Aorta (tissue), 5 donors: ENCODE results near the gene UBIAD1. TPM values are rescaled to one million over a fixed set of nuclear protein-coding genes. Genes with fewer than 3 reads are reported as not detected.

Source experiments
- ATAC-seq: fragments of 200-7000 bp; cut with Tn5 transposase; one replicate; pipeline ENCODE4 v1.9.1; 2022; ENCODE audit warnings: moderate library complexity; ENCODE audit not compliant: low FRiP score
- DNase-seq, 2 donors: peaks; one replicate each; pipeline ENCODE4 v3.0.0-alpha.2; 2020
- H3K27ac ChIP-seq, 2 donors: one replicate each; pipeline ENCODE4 v1.5.1; 2013; ENCODE audit warnings: low read length in 2 of 2, mild to moderate bottlenecking in 2 of 2, moderate library complexity in 2 of 2, control low read depth in 1 of 2, inconsistent platforms in 1 of 2, low read depth in 1 of 2
- H3K27me3 ChIP-seq, 2 donors: one replicate each; pipeline ENCODE4 v1.6.1; 2013; ENCODE audit warnings: control low read depth in 1 of 2, low read length in 1 of 2, mild to moderate bottlenecking in 1 of 2, moderate library complexity in 1 of 2; ENCODE audit not compliant: insufficient read depth in 2 of 2, control insufficient read depth in 1 of 2
- H3K36me3 ChIP-seq, 2 donors: one replicate each; pipeline ENCODE4 v1.6.1; 2013; ENCODE audit warnings: control low read depth in 1 of 2, low read length in 1 of 2, mild to moderate bottlenecking in 1 of 2; ENCODE audit not compliant: insufficient read depth in 2 of 2, control insufficient read depth in 1 of 2
- H3K4me1 ChIP-seq, 2 donors: one replicate each; pipeline ENCODE4 v1.6.1; 2013; ENCODE audit warnings: low read length in 2 of 2, control low read depth in 1 of 2, mild to moderate bottlenecking in 1 of 2, moderate library complexity in 1 of 2; ENCODE audit not compliant: insufficient read depth in 2 of 2, control insufficient read depth in 1 of 2
- H3K4me3 ChIP-seq, 2 donors: one replicate each; pipeline ENCODE4 v1.5.1; 2013; ENCODE audit warnings: low read length in 2 of 2, control low read depth in 1 of 2, mild to moderate bottlenecking in 1 of 2
- H3K9me3 ChIP-seq: one replicate; pipeline ENCODE4 v1.6.1; 2013; ENCODE audit warnings: mild to moderate bottlenecking, low read length; ENCODE audit not compliant: control insufficient read depth
- WGBS, 2 donors: extraction: QIAGEN DNeasy Blood & Tissue Kit; methylation state at CpG; one replicate each; pipeline ENCODE4 v1.1.7; 2013; 5-methylcytosine and 5-hydroxymethylcytosine counted together
- intact Hi-C, 2 donors: fragments of 100-400 bp; cut with DNase I; formaldehyde crosslinking; loops; one replicate each; pipeline versions ENCODE4 v1.14.2 to v1.15.0; 2022
- polyA plus RNA-seq, 2 donors: library from polyadenylated mRNA; stranded (reverse); fragments of 200-250 nt; gene quantifications; one replicate each; pipeline ENCODE4 v1.2.3, GENCODE V29; 2013
- total RNA-seq, 2 donors: library from RNA; stranded (reverse); fragmentation: NEBNext Ultra II Directional; extraction: Animal tissue kit (Norgen Biotek cat#: 25700); gene quantifications; one replicate each; pipeline ENCODE4 v1.2.1, GENCODE V29; 2021
- donor health status: healthy with polysubstance abuse.
- donor health status: Bipolar disorder and iron deficiency.
- donor health status: DM: no; HTN: no; CAD: no.
- donor health status: DM: no; HTN: no; CAD: no.
- donor health status: DM: yes; HTN: yes; CAD: no.

The UBIAD1 gene
- total and polyA plus RNA-seq, 4 donors, result 4.6 to 10.0 (median 8.7) TPM

- H3K36me3 ChIP-seq, result no peaks in the 10 kb centered on the region
- no peaks in the 10 kb centered on the region for H3K9me3 ChIP-seq
- H3K27me3 ChIP-seq, result no peaks in the 10 kb centered on the region
- peak; percentile 51 for ATAC-seq
- 6 to 8% methylated on average over 22 of the region's 22 CpGs for WGBS, 2 donors
- no peak for DNase-seq
- no peaks in the 10 kb centered on the region for H3K4me1 ChIP-seq
- H3K4me3 ChIP-seq, result peak overlapping the region; percentile 42 to 82
- H3K27ac ChIP-seq, result peak overlapping the region in 1 of 2 donors; percentile 61
- intact Hi-C loops, result no loop called here
Measured at GRCh38 chr1:11273595-11274234, 717 bp downstream of the UBIAD1 start.

- no peaks in the 10 kb centered on the region for H3K27me3 ChIP-seq
- no peak overlapping the region for H3K4me3 ChIP-seq
- no peaks in the 10 kb centered on the region for H3K36me3 ChIP-seq
- H3K4me1 ChIP-seq, result no peaks in the 10 kb centered on the region
- H3K27ac ChIP-seq, result no peak overlapping the region
- DNase-seq (no peak), ATAC-seq (no peak)
- WGBS, 2 donors, result 89 to 91% methylated on average over 5 of the region's 5 CpGs
- intact Hi-C loops, result no loop called here
- H3K9me3 ChIP-seq, result no peaks in the 10 kb centered on the region
Measured at GRCh38 chr1:11279152-11279551, 6.2 kb downstream of the UBIAD1 start.

- Histone ChIP-seq H3K9me3 (no peaks in the 10 kb centered on the region), H3K36me3 (no peaks in the 10 kb centered on the region), H3K27ac (no peak overlapping the region), H3K4me3 (no peak overlapping the region), H3K4me1 (no peaks in the 10 kb centered on the region), H3K27me3 (no peaks in the 10 kb centered on the region)
- 97 to 100% methylated on average over 1 of the region's 1 CpG for WGBS, 2 donors
- ATAC-seq, result no peak
- DNase-seq, result no peak
- intact Hi-C loops, result no loop called here
Measured at GRCh38 chr1:11279630-11280029, 6.6 kb downstream of the UBIAD1 start.

- Histone ChIP-seq H3K36me3 (peaks cover 0 to 4% of the 10 kb centered on the region in 2 donors), H3K27me3 (no peaks in the 10 kb centered on the region), H3K27ac (no peak overlapping the region), H3K4me1 (no peaks in the 10 kb centered on the region), H3K9me3 (no peaks in the 10 kb centered on the region), H3K4me3 (no peak overlapping the region)
- WGBS, 2 donors, result 90 to 93% methylated on average over 4 of the region's 4 CpGs
- DNase-seq (no peak), ATAC-seq (no peak)
- intact Hi-C loops, result no loop called here
Measured at GRCh38 chr1:11280719-11281376, 7.8 kb downstream of the UBIAD1 start.

- intact Hi-C loops, result no loop called here
- Histone ChIP-seq H3K4me1 (no peaks in the 10 kb centered on the region), H3K4me3 (no peak overlapping the region), H3K27me3 (no peaks in the 10 kb centered on the region), H3K27ac (no peak overlapping the region), H3K9me3 (no peaks in the 10 kb centered on the region), H3K36me3 (peaks cover 0 to 6% of the 10 kb centered on the region in 2 donors)
- peak; percentile 76 for ATAC-seq
- WGBS, 2 donors, result 12 to 16% methylated on average over 8 of the region's 8 CpGs
- peak in 1 of 2 donors; percentile 58 for DNase-seq
Measured at GRCh38 chr1:11281518-11282331, 8.7 kb downstream of the UBIAD1 start.

GRCh38 chr1:11283151-11283550 is 10.2 kb downstream of the UBIAD1 start:
- Histone ChIP-seq H3K27me3 (no peaks in the 10 kb centered on the region), H3K36me3 (peaks cover 0 to 8% of the 10 kb centered on the region in 2 donors), H3K4me1 (no peaks in the 10 kb centered on the region), H3K27ac (no peak overlapping the region), H3K9me3 (no peaks in the 10 kb centered on the region), H3K4me3 (no peak overlapping the region)
- DNase-seq, result no peak
- no peak for ATAC-seq
- WGBS, 2 donors, result 97% methylated on average over 6 of the region's 6 CpGs
- intact Hi-C loops, result no loop called here

GRCh38 chr1:11284784-11285183 is 11.8 kb downstream of the UBIAD1 start:
- no peak for ATAC-seq

GRCh38 chr1:11285883-11286734 is 13.1 kb downstream of the UBIAD1 start:
- no peak for ATAC-seq
- no peak overlapping the region for H3K4me3 ChIP-seq
- no peak for DNase-seq
- no peaks in the 10 kb centered on the region for H3K27me3 ChIP-seq
- H3K4me1 ChIP-seq, result no peaks in the 10 kb centered on the region
- peaks cover 2 to 8% of the 10 kb centered on the region in 2 donors for H3K36me3 ChIP-seq
- WGBS, 2 donors, result 68 to 71% methylated on average over 7 of the region's 7 CpGs
- intact Hi-C loops, result no loop called here
- H3K27ac ChIP-seq, result no peak overlapping the region
- no peaks in the 10 kb centered on the region for H3K9me3 ChIP-seq

More at GRCh38 chr1:11284784-11285183, 11.8 kb downstream of the UBIAD1 start:
- Histone ChIP-seq H3K36me3 (peaks cover 0 to 8% of the 10 kb centered on the region in 2 donors), H3K9me3 (no peaks in the 10 kb centered on the region), H3K27me3 (no peaks in the 10 kb centered on the region), H3K27ac (no peak overlapping the region), H3K4me1 (no peaks in the 10 kb centered on the region), H3K4me3 (no peak overlapping the region)
- no peak for DNase-seq
- 88 to 90% methylated on average over 6 of the region's 6 CpGs for WGBS, 2 donors
- intact Hi-C loops, result no loop called here
